SK-N-MC (cell line): Measurements from ENCODE around the gene CCBE1.

ENCODE experiments used
- EZH2 ChIP-seq: fragments of 200-600 bp; sonication (generic); IDR thresholded peaks from one replicate; pipeline ENCODE4 v1.6.1; 2017; ENCODE audit warnings: antibody characterized with exemption
- POLR2AphosphoS5 ChIP-seq: IDR thresholded peaks from 2 replicates; pipeline ENCODE4 v1.6.1; 2012; ENCODE audit warnings: mild to moderate bottlenecking, low read depth, low read length, borderline replicate concordance

- TF ChIP-seq EZH2 (no peak), POLR2AphosphoS5 (no peak)
Observed at GRCh38 chr18:59659508-59660170, 37.6 kb downstream of the CCBE1 start.
